Stimulated activated effector memory CD8-positive, alpha-beta T cell treated with anti-CD3 and anti-CD28 coated beads, Interleukin-12 subunit alpha, Interleukin-12 subunit beta, amount 100 ng/mL, for 72 hours (primary cell): ENCODE measurements around the gene CAMK1.

ENCODE experiments used
- ATAC-seq: fragments of 150-1000 bp; cut with Tn5 transposase; 2 replicates; pipeline ENCODE4 v1.10.0; 2021
- DNase-seq, 2 donors: peaks; one replicate each; pipeline ENCODE4 v3.0.0; 2021 to 2022; ENCODE audit warnings: low spot score in 2 of 2
- H3K27ac Mint-ChIP-seq: one replicate; pipeline ENCODE4 v1.8.0; 2022; ENCODE audit warnings: mild to moderate bottlenecking, mixed read lengths
- H3K36me3 Mint-ChIP-seq: one replicate; pipeline ENCODE4 v1.8.0; 2022; ENCODE audit warnings: mild to moderate bottlenecking, mixed read lengths
- H3K4me1 Mint-ChIP-seq: one replicate; pipeline ENCODE4 v1.8.0; 2022; ENCODE audit warnings: mixed read lengths
- H3K4me3 Mint-ChIP-seq: one replicate; pipeline ENCODE4 v1.8.0; 2022; ENCODE audit warnings: mild to moderate bottlenecking, mixed read lengths
- H3K9me3 Mint-ChIP-seq: one replicate; pipeline ENCODE4 v1.8.0; 2022; ENCODE audit warnings: mixed read lengths

The CAMK1 gene

GRCh38 chr3:9769012-9769411 lies 735 bp downstream of the CAMK1 start:
- DNase-seq (no peak), ATAC-seq (peak; percentile 3)
- peak overlapping the region; percentile 90 for H3K27ac Mint-ChIP-seq
- H3K9me3 Mint-ChIP-seq = no peaks in the 10 kb centered on the region
- H3K36me3 Mint-ChIP-seq = peaks cover 54% of the 10 kb centered on the region
- H3K4me3 Mint-ChIP-seq = peak overlapping the region; percentile 80
- peaks cover 58% of the 10 kb centered on the region for H3K4me1 Mint-ChIP-seq

GRCh38 chr3:9768141-9768775 lies 1.5 kb downstream of the CAMK1 start:
- DNase-seq = no peak
- ATAC-seq = no peak
- peaks cover 62% of the 10 kb centered on the region for H3K36me3 Mint-ChIP-seq
- H3K27ac Mint-ChIP-seq = peak overlapping the region; percentile 90
- H3K9me3 Mint-ChIP-seq = no peaks in the 10 kb centered on the region
- peak overlapping the region; percentile 80 for H3K4me3 Mint-ChIP-seq
- peaks cover 58% of the 10 kb centered on the region for H3K4me1 Mint-ChIP-seq

GRCh38 chr3:9767418-9767817 lies 2.3 kb downstream of the CAMK1 start:
- no peaks in the 10 kb centered on the region for H3K9me3 Mint-ChIP-seq
- H3K4me1 Mint-ChIP-seq = peaks cover 58% of the 10 kb centered on the region
- peak overlapping the region; percentile 80 for H3K4me3 Mint-ChIP-seq
- ATAC-seq (no peak), DNase-seq (no peak)
- peak overlapping the region; percentile 90 for H3K27ac Mint-ChIP-seq
- H3K36me3 Mint-ChIP-seq = peaks cover 70% of the 10 kb centered on the region

- DNase-seq (no peak), ATAC-seq (no peak)
- Mint-ChIP-seq H3K27ac (peak overlapping the region; percentile 74), H3K36me3 (peaks cover 84% of the 10 kb centered on the region), H3K4me1 (peaks cover 54% of the 10 kb centered on the region), H3K4me3 (no peak overlapping the region), H3K9me3 (no peaks in the 10 kb centered on the region)
Measured at GRCh38 chr3:9765865-9766264, 3.9 kb downstream of the CAMK1 start.

- Mint-ChIP-seq H3K9me3 (no peaks in the 10 kb centered on the region), H3K27ac (no peak overlapping the region), H3K36me3 (peaks cover 98% of the 10 kb centered on the region), H3K4me1 (peaks cover 39% of the 10 kb centered on the region), H3K4me3 (no peak overlapping the region)
- ATAC-seq = peak; percentile 26
- no peak for DNase-seq
Measured at GRCh38 chr3:9762871-9763270, 6.9 kb downstream of the CAMK1 start.

GRCh38 chr3:9761919-9762318 lies 7.8 kb downstream of the CAMK1 start:
- Mint-ChIP-seq H3K9me3 (no peaks in the 10 kb centered on the region), H3K36me3 (peaks cover 96% of the 10 kb centered on the region), H3K4me1 (peaks cover 29% of the 10 kb centered on the region), H3K27ac (peak overlapping the region; percentile 60), H3K4me3 (no peak overlapping the region)
- DNase-seq (no peak), ATAC-seq (no peak)

- DNase-seq = no peak
- ATAC-seq = no peak
- H3K4me3 Mint-ChIP-seq = no peak overlapping the region
- no peak overlapping the region for H3K27ac Mint-ChIP-seq
- H3K4me1 Mint-ChIP-seq = peaks cover 23% of the 10 kb centered on the region
- H3K36me3 Mint-ChIP-seq = peaks cover 96% of the 10 kb centered on the region
- no peaks in the 10 kb centered on the region for H3K9me3 Mint-ChIP-seq
Measured at GRCh38 chr3:9760779-9761505, 8.8 kb downstream of the CAMK1 start.

GRCh38 chr3:9757427-9757826 lies 12.3 kb downstream of the CAMK1 start:
- peaks cover 96% of the 10 kb centered on the region for H3K36me3 Mint-ChIP-seq

GRCh38 chr3:9754678-9755077 lies 15.1 kb downstream of the CAMK1 start:
- Mint-ChIP-seq H3K4me3 (no peak overlapping the region), H3K36me3 (peaks cover 98% of the 10 kb centered on the region), H3K9me3 (no peaks in the 10 kb centered on the region), H3K27ac (peak overlapping the region; percentile 63), H3K4me1 (peaks cover 47% of the 10 kb centered on the region)
- DNase-seq = no peak
- no peak for ATAC-seq

More at GRCh38 chr3:9757427-9757826, 12.3 kb downstream of the CAMK1 start:
- Mint-ChIP-seq H3K27ac (no peak overlapping the region), H3K4me1 (peaks cover 29% of the 10 kb centered on the region), H3K9me3 (no peaks in the 10 kb centered on the region), H3K4me3 (no peak overlapping the region)
- ATAC-seq (no peak), DNase-seq (no peak)

- Mint-ChIP-seq H3K27ac (peak overlapping the region; percentile 91), H3K4me3 (peak overlapping the region; percentile 91), H3K4me1 (peaks cover 64% of the 10 kb centered on the region), H3K36me3 (peaks cover 100% of the 10 kb centered on the region), H3K9me3 (no peaks in the 10 kb centered on the region)
- ATAC-seq = no peak
- peak in 1 of 2 donors; percentile 59 for DNase-seq
Measured at GRCh38 chr3:9750556-9751411, 19.0 kb downstream of the CAMK1 start.

GRCh38 chr3:9749645-9750555 lies 19.8 kb downstream of the CAMK1 start, which contains the start of gene OGG1:
TSS of gene OGG1 (plus strand) at chr3:9749952. CDS start at chr3:9750287, 335 bp downstream.
- Mint-ChIP-seq H3K9me3 (no peaks in the 10 kb centered on the region), H3K27ac (peak within 1 kb of the TSS; percentile 91), H3K4me3 (peak within 1 kb of the TSS; percentile 91), H3K4me1 (peaks cover 61% of the 10 kb centered on the region), H3K36me3 (peaks cover 100% of the 10 kb centered on the region)
- ATAC-seq (peak; percentile 96), DNase-seq (peak; percentile 88 to 99)

GRCh38 chr3:9749296-9749644 lies 20.5 kb downstream of the CAMK1 start:
- Mint-ChIP-seq H3K4me3 (peak overlapping the region; percentile 91), H3K36me3 (peaks cover 100% of the 10 kb centered on the region), H3K9me3 (no peaks in the 10 kb centered on the region), H3K4me1 (peaks cover 55% of the 10 kb centered on the region), H3K27ac (peak overlapping the region; percentile 91)
- DNase-seq (no peak), ATAC-seq (no peak)

- H3K36me3 Mint-ChIP-seq = peaks cover 100% of the 10 kb centered on the region
- ATAC-seq (no peak), DNase-seq (no peak)
- H3K4me3 Mint-ChIP-seq = no peak overlapping the region
- no peaks in the 10 kb centered on the region for H3K9me3 Mint-ChIP-seq
- peaks cover 47% of the 10 kb centered on the region for H3K4me1 Mint-ChIP-seq
- peak overlapping the region; percentile 91 for H3K27ac Mint-ChIP-seq
Measured at GRCh38 chr3:9748031-9748430, 21.7 kb downstream of the CAMK1 start.

- DNase-seq (no peak), ATAC-seq (no peak)
- peaks cover 100% of the 10 kb centered on the region for H3K36me3 Mint-ChIP-seq
- H3K9me3 Mint-ChIP-seq = no peaks in the 10 kb centered on the region
- H3K27ac Mint-ChIP-seq = peak overlapping the region; percentile 91
- no peak overlapping the region for H3K4me3 Mint-ChIP-seq
- peaks cover 47% of the 10 kb centered on the region for H3K4me1 Mint-ChIP-seq
Measured at GRCh38 chr3:9747267-9747666, 22.5 kb downstream of the CAMK1 start.
